Fibroblast of peridontal ligament (primary cell): ENCODE measurements around the gene DBET.
A peak's percentile ranks its signal among the peaks of the same experiment; 100 is the strongest.
"Not testable (repeated sequence)": the region's sequence is repeated elsewhere in the genome, so short reads cannot be mapped to it uniquely, and the experiment has no call there.

Experiments used
- DNase-seq: peaks from one replicate; pipeline ENCODE4 v3.0.0-alpha.2; 2010; ENCODE audit errors: extremely low read depth

The DBET gene

DNA sequence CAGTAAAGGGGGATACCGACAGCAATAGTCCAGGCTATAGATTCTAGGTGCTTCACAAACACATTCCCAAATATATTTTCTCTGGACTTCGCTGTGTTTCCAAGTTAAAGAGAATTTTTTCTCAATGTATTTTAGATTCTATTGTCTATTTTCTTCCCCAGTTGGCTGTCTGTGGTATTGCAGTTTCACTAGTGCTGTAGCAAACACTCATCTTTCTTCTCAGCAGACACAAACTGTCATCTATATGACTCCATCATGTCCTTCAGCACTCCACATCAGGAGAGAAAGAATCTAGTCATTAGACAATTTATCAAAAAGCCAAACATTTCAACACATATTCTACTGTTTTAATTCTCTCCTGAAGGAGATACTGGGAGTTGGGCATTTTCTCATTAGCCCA lies at the start of gene DBET:
Gene DBET (plus strand): TSS at position 161 of the 400 bp plus-strand sequence.
- DNase-seq, result not testable (repeated sequence)

DNA sequence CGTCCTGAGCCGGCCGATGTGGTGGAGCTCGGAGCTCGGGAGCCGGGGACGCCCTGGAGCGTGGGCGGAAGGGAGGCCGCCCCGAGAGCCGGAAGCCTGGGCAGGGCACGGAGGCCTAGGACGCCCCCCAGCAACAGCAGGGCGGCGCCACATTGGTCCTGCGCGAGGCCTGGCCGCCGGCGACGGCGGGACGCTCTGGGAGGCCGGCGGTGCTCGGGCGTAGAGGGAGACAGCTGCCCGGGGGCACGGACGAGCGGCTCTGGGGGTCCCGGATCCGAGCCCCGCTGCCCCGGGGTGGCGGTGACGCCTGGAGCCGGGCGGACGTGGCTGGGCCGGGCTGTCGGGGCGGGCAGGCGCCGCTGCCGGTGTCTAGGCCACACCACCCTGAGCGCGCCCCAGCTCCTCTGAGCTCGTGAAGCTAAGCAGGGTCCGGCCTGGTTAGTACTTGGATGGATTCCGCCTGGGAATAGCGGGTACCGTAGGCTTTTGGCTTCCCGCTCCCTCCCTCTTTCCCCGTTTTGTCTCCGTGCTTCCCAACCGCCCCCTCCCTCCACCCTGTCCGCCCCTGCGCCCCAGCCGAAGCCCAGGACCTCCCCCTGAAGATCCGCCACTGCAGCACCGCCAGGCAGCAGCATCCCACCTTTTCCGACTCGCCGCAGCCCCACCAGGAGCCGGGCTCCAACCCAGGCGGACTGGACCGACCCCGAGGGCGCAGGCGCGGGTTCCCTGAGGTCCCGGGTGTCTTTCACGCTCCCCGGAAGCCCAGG lies 49.3 kb upstream of the DBET start:
- no peak for DNase-seq

DNA sequence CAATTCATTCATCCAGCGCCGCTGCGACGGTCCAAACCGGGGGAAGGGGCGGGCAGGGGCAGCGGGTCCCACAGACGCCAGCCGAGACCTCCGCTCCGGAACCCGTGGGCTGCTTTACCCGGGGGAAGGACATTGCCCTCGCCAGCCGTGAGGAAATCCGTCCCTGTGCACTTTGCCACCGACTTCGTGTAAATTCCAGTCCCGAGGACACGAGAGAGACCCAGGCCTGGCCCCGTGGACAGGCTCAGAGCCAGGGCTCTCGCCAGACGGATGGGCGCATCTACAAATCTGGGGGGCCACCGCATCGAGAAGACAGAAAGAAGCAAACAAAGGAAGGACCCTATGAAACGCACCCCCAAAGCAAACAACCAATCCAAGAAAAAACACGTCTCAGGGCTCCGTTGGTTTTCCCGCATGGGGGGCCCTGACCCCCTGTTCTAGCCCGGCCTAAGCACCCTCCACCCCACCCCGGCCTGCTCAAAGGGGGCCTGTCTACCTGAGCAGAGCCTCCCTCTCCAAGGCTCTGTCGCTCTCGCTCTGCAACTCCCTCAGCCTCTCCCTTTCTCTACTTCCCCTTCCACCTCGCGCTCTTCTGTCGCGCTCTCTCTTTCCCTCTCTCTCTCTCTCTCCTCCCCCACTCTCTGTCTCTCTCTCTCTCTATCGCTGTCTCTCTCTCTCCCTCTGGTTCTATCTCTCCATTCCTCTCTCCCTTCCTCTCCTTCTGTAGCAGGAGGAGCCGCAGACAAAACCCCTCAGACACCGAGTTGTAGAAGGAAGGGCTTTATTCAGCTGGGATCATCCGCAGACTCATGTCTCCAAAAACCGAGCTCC lies 48.5 kb upstream of the DBET start:
- DNase-seq, result no peak

DNA sequence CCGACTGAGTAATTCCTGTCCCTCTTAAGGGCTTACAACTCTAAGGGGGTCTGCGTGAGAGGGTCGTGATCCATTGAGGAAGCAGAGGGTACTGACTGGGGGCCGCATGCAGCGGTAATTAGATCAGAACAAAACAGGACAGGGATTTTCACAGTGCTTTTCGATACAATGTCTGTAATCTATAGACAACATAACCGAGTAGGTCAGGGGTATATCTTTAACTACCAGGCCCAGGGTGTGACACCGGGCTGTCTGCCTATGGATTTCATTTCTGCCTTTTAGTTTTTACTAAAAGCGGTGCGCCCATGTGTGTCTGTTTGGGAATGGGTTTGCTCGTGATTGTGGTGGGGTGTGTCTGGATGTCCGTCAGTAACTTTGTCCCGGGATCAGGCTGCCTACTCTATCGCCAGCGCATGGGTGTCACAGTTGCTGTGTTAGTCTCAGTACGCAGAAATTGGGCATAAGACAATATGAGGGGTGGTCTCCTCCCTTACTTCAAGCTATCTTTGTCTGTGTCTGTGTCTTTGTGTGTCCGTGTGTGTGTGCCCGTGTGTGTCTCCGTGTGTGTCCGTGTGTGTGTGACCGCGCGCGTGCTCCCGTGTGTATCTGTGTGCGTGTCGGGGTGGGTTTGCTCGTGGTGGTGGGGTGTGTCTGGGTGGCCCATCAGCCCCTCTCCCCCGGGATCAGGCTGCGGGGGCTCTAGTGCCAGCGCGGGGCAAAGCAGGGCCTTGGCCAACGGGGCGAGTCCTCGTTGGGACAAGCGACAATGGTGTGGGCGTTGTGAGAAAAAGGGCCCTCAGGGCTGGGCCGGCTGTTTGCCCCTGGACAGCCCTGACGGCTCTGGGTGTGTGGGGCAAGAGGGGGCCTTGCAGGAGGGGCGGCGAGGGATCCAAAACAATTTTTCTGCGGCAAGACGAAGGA lies 47.7 kb upstream of the DBET start:
- DNase-seq, result no peak

DNA sequence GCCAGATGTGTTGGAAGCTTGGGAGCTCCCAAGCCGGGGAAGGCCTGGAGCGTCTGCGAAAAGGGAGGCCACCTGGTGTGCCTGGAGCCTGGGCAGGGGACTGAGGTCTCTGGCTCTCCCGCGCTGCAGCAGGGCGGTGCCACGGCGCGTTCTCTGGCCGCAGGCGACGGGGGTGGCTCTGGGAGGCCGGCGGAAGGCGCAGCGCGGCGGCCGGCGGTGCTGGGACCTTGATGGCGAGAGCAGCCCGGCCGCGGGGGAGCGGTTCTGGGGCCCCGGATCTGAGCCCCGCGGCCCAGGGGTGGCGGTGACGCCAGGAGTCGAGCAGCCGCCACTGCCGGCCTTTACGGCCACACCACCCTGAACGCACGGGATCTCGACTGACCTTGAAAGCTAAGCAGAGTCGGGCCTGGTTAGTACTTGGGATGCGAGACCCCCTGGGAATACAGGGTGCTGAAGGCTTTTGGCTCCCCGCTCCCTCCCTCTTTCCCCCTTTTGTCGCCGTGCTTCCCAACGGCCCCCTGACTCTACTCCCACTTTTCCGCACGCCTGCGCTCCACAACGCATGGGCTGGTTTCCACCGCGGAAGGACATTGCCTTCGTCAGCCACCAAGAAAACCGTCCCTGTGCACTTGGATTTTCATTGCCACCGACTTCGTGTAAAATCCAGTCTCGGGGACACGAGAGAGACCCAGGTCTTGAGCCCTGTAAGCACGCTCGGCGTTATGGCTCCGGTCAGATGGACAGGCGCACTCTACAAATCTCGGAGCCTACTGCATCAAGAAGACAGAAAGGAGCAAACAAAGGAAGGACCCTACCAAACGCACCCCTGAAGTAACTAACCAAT lies 46.7 kb upstream of the DBET start:
- no peak for DNase-seq

DNA sequence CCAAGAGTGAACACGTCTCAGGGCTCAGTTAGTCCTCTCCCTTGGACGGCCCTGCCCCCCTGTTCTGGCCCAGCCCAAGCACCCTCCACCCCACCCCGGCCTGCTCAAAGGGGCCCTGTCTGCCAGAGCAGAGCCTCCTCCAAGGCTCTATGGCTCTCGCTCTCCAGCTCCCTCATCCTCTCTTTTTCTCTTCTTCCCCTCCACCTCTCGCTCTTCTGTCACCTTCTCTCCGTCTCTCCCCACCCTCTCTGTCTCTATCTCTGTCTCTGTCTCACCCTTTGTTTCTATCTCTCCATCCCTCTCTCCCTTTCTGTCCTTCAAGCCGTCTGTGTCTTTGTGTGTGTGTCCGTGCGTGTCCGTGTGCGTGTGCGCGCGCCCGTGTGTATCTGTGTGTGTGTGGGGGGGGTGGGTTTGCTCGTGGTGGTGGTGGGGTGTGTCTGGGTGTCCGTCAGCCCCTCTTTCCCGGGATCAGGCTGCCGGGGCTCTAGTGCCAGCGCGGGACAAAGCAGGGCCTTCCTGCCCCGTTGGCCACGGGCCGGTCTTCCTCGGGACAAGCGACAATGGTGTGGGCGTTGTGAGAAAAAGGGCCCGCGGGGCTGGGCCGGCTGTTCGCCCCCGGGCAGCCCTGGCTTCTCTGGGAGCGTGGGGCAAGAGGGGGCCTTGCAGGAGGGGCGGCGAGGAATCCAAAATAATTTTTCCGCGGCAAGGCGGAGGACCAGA lies 45.9 kb upstream of the DBET start:
- no peak for DNase-seq

DNA sequence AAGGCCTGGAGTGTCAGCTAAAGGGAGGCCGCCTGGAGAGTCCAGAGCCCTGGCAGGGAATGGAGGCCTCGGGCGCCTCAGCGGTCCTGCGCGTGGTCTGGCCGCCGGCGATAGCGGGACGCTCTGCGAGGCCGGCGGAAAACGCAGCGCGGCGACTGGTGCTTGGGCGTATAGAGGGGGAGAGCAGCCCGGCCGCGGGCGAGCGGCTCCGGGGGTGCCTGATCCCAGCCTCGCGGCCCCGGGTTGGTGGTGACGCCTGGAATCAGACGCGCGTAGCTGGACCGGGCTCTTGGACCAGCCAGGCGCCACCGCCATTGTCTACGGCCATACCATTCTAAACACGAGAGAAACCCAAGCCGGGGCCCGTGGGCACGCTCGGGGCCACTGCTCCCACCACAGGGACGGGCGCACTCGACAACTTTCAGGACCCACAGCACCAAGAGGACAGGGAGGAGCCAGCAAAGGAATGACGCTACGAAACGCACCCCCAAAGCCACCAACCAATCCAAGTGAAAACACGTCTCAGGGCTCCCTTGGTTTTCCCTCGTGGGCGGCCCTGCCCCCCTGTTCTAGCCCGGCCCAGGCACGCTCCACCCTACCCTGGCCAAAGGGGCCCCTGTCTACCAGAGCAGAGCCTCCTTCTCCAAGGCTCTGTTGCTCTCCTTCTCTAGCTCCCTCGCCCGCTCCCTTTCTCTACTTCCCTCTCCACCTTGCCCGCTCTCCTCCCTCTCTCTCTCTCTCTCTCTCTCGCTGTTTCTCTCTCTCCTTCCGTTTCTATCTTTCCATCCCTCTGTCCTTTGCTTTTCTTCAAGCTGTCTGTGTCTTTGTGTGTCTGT lies 45.1 kb upstream of the DBET start:
- no peak for DNase-seq

DNA sequence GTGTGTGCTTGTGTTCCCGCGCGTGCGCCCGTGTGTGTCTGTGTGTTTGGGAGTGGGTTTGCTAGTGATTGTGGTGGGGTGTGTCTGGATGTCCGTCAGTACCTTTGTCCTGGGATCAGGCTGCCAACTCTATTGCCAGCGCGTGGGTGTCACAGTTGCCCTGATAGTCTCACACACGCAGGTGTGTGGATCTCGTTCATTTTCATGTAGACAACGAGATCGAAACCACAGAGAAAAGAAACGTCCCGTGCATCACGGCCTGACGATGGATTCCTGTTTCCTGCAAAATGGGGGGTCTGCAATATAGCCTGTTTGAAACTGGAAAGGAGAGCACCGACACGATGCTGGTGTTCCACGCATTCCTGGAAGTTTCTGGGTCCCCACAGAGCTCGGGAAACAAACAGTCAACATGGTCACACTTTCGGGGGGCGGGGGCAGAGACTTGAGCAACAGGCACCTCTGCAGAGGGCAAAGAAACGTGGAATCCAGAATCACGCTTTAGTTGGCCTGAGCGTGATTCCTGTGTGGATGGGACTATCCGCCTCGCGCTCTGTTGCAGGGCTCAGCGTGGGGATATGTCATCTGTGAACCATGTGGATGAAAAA lies 44.3 kb upstream of the DBET start:
- not testable (repeated sequence) for DNase-seq

DNA sequence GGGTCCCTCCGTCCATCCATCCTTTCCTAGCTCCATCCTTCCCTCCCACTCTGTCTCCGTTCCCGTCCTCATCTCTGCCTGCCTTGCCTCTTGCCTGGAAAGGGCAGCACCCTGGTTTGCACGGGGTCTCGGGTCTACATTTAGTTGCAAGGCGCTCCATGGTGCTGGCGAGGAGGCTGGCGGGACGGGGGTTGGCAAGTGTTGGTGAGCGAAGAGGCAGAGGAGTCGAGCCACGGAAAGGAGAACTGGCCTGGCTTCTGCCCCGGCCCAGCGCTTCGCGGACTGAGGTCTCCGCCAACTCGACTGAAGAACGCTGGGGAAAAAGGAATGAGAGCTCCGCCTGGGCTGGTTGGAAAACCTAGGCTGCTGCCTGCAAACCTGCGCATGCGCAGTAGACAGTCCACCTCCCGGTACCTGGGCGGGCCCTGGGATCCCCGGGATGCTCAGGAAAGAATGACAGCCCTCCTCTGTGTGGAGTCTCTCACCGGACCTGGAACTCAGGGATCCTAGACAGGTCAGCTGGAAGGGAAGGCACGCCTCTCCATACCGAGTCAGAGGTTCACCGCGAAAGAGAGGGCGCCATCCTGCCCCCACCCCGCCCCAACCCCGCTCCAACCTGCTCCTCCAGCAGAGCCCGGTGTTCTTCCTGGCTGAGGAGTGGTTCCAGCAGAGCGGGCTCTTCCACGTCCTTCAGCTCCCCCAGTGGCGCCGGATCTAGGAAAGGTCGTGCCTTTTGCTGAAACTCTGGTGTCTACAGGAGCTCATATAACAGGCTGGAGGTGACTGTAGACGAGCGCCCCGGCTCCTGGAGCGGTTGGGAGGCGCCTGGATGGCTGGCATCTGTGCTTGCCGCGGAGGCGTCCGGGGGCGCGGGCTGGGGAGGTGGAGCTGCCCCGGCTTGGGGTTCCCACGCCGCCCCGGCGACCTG lies 43.2 kb upstream of the DBET start:
- DNase-seq, result peak; percentile 20

DNA sequence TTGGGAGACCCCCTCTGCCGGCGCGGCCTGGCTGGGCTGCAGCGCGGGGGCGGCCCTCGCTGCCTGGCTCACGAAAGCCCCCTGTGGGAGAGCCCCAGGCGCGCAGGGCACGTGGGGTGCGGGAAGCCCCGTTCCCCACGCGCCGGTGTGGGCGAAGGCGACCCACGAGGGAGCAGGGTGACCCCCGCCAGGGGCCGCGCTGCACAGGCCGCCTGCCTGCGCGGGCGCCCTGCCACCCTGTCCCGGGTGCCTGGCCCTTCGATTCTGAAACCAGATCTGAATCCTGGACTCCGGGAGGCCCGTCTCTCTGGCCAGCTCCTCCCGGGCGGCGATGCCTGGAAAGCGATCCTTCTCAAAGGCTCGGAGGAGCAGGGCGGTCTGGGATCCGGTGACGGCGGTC lies 42.3 kb upstream of the DBET start:
- not testable (repeated sequence) for DNase-seq

DNA sequence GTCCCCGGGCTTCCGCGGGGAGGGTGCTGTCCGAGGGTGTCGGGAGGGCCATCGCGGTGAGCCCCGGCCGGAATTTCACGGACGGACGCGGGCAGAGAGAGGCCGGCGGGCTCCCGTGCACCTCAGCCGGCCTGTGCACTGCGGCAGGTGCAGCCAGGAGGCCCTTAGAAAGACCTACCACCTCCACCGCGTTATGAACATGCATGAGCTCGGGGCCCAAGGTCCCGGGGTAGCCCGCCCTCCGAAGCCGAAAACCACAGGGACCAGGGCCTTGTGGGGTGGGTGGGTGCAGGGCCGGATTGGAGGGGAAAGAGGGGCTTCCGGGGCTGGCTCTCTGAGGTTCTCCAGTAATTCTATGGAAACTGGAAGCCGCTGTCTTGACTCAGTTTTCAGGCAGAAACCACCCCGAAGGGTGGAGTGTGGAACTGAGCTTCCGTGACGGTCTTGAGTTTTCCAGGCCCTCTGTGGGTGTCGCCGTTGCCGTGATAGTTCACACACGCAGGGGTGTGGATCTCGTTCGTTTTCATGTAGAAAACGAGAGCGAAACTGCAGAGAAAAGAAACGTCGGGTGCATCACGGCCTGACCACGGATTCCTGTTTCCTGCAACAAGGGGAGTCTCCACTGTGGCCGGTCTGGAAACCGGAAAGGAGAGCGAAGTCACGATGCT lies 41.6 kb upstream of the DBET start:
- DNase-seq, result not testable (repeated sequence)

DNA sequence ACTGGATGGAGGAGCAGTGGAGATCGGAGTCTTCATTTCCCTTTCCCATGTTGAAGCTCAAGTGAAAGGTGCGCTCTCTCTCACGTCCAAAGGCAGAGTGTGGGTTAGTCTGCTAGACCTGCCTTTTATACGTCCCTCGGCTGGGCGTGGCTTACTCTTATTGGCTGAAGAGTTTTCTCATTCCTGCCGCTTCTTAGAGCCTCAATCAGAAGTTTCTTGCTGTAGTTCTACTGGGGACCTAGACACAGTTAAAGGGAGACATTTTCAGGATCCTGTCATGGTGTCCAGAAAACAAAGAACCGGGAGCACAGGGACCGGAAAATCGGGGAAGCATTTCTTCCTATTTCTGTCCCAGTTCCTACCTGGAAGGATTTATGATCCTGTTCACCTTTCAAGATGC lies 37.1 kb upstream of the DBET start, which contains the start of gene FRG2:
Gene FRG2 (minus strand): TSS at position 101 of the 400 bp plus-strand sequence. CDS start 52 bp downstream, at position 49.
- DNase-seq, result not testable (repeated sequence)

DNA sequence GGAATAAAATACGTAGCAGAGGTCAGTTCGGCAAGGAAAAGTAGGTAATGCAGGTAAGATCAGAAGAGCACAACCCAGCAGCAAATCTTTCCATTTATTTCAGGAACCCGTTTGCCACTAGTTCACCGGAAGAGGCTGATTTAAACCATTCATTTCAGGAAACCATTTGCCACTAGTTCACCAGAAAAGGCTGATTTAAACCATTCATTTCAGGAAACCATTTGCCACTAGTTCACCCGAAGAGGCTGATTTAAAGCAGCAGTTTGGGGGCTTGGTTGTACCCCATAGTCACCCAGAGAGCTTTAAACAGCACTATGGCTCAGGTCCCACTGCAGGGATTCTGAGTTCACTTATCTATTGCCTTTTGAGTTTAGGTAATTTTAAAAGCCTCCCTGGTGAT lies 33.0 kb upstream of the DBET start:
- DNase-seq, result not testable (repeated sequence)

DNA sequence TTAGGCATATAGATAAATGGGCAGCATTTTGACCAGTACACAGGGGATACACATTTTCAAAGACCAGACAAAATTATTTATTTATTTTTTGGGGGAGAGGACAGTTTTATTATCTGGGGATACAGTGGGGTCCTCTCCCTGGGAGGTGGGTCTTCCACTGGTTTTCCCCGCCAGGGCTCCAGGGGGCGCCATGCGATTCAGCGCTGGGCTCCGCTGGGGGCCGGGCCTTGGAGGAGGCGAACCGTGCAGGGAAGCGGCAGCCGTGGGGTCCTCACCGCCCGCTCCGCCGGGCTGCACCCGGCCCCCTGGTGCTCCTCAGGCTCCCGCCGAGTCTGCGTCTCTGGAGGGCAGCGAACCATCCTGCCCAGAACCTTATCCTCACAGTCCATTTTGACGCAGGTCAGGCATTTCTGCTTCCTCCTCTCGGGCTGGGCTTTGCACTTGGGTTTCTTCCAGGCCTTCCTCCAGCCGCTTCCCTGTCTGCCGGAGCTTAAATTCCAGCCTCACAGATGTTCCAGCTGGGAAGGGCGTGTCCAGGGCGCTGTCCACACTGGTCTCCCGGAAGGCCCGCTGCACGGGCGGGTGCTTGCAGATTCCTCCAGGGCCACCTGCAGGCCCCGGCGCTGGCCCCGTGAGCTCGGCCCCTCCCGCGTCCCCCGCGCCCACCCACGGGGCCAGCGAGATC lies 26.5 kb upstream of the DBET start:
- DNase-seq, result not testable (repeated sequence)

DNA sequence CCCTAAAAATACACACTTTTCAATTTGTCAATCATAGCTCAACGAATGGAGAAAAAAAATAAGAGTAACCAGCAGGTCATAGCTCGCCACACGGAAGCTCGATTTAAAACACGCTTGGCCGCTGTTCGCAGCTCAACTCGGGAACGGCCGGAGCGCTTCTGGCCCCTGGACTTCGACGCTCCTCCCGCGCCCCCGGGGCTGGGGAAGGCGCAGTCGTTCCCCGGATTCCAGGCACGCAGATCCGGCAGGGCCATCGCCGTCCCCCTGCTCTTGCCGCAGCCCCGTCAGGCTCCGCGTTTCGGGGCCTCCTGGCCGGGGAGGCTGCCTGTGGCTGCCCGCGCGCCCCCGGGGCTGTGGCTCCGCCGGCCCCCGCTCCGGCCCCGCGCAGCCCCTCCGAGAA lies 23.4 kb upstream of the DBET start:
- DNase-seq, result not testable (repeated sequence)

DNA sequence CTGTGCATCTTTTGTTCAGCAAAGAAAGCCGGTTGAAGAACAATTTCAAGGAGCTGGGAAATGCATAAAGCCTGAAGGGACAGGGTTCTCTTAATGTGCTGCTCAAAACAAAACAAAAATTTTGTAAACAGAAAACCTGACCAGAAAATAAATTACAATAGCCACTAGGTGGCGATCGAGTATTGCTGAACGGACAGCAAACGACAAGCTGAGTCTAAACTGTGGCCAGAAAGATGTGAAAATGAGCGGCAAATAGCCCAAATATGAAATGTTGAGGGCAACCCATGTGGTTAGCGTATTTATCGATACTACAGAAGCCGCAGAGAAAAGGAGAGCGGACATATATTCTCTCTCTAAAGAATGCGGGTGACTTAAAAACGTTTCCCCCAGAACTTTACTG lies 16.7 kb upstream of the DBET start:
- DNase-seq, result not testable (repeated sequence)
